NB4 (cell line): ENCODE measurements around the gene ASB8.

Experiments used
- CTCF ChIP-seq: IDR thresholded peaks from one replicate; pipeline ENCODE4 v1.5.1; 2012; ENCODE audit warnings: low read depth, low read length
- MYC ChIP-seq: IDR thresholded peaks from 2 replicates; pipeline ENCODE4 v1.6.1; 2011; ENCODE audit warnings: low read depth, low read length
- POLR2A ChIP-seq: IDR thresholded peaks from 2 replicates; pipeline ENCODE4 v1.6.1; 2011; ENCODE audit warnings: mild to moderate bottlenecking; ENCODE audit not compliant: insufficient read length; ENCODE audit errors: extremely low read depth
- TF ChIP-seq, protein P1 (sequence below): IDR thresholded peaks from 2 replicates; pipeline ENCODE4 v1.6.1; 2011; ENCODE audit warnings: low read depth, low read length

GRCh38 chr12:48123169-48123568 lies 34.1 kb downstream of the ASB8 start:
- no peak for TF ChIP-seq CTCF
- TF ChIP-seq POLR2A = no peak
- TF ChIP-seq, protein P1, sequence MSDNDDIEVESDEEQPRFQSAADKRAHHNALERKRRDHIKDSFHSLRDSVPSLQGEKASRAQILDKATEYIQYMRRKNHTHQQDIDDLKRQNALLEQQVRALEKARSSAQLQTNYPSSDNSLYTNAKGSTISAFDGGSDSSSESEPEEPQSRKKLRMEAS = no peak
- TF ChIP-seq MYC = no peak
